AG04449 (cell line): ENCODE data around the gene PRKAR2B.

Experiments used
- CTCF ChIA-PET: fragments of 350-600 bp; formaldehyde crosslinking; extraction: SDS; loops from one replicate; lab custom pipeline; 2021; ENCODE audit warnings: antibody characterized with exemption; lab: Yijun Ruan, JAX
- POLR2A ChIA-PET: fragments of 400-600, 350-600 bp; formaldehyde crosslinking; extraction: SDS; loops from one replicate; lab custom pipeline; 2020; ENCODE audit warnings: antibody characterized with exemption, inconsistent platforms; lab: Yijun Ruan, JAX
- DNase-seq: peaks from one replicate; pipeline ENCODE4 v3.0.0-alpha.2; 2010; ENCODE audit warnings: low read depth, low spot score
- H3K4me3 ChIP-seq: 2 replicates; pipeline ENCODE4 v1.5.1; 2011; ENCODE audit warnings: low read depth, mild to moderate bottlenecking, control low read depth, low read length
- CTCF ChIP-seq: IDR thresholded peaks from one replicate; pipeline ENCODE4 v1.5.1; 2011; ENCODE audit warnings: mild to moderate bottlenecking, moderate library complexity, low read length, control low read depth, inconsistent platforms; ENCODE audit not compliant: insufficient read depth; ENCODE audit errors: missing control alignments

PRKAR2B gene

GRCh38 chr7:107078517-107078966 lies 34.0 kb downstream of the PRKAR2B start:
- ChIA-PET CTCF (interaction anchor here (1.5 to 2.0 kb wide), 2 partner anchors 9 to 71 kb away, joined by 3 to 5 read pairs; no protein-coding TSS in a partner anchor), POLR2A (no interaction called here)
- TF ChIP-seq CTCF = no peak
- H3K4me3 ChIP-seq = no peak overlapping the region
- no peak for DNase-seq

GRCh38 chr7:107079212-107079940 lies 34.9 kb downstream of the PRKAR2B start:
- CTCF ChIA-PET = interaction anchor here (1.5 to 2.0 kb wide), 2 partner anchors 8 to 70 kb away, joined by 3 to 5 read pairs; no protein-coding TSS in a partner anchor
- no peak for TF ChIP-seq CTCF
- no peak for DNase-seq
- POLR2A ChIA-PET = no interaction called here
- H3K4me3 ChIP-seq = no peak overlapping the region

- DNase-seq = no peak
- POLR2A ChIA-PET = no interaction called here
- H3K4me3 ChIP-seq = no peak overlapping the region
- CTCF ChIA-PET = no interaction called here
- no peak for TF ChIP-seq CTCF
Observed at GRCh38 chr7:107080099-107080505, 35.6 kb downstream of the PRKAR2B start.

- no peak for TF ChIP-seq CTCF
- POLR2A ChIA-PET = no interaction called here
- no peak overlapping the region for H3K4me3 ChIP-seq
- CTCF ChIA-PET = no interaction called here
- DNase-seq = no peak
Observed at GRCh38 chr7:107080533-107080932, 36.0 kb downstream of the PRKAR2B start.

- CTCF ChIA-PET = no interaction called here
- no peak for TF ChIP-seq CTCF
- no peak overlapping the region for H3K4me3 ChIP-seq
- POLR2A ChIA-PET = no interaction called here
- no peak for DNase-seq
Observed at GRCh38 chr7:107085180-107085579, 40.7 kb downstream of the PRKAR2B start.

- CTCF ChIA-PET = no interaction called here
- POLR2A ChIA-PET = no interaction called here
- TF ChIP-seq CTCF = no peak
- DNase-seq = no peak
- H3K4me3 ChIP-seq = no peak overlapping the region
Observed at GRCh38 chr7:107089627-107090026, 45.1 kb downstream of the PRKAR2B start.
